Brain microvascular endothelial cell (primary cell): ENCODE data around the gene SEPTIN5.

Experiments
- DNase-seq: peaks from one replicate; pipeline ENCODE4 v3.0.0-alpha.2; 2020
- H3K27ac ChIP-seq: fragments of 250-450 bp; sonication (Bioruptor Pico); 2 replicates; pipeline ENCODE4 v1.5.1; 2020; ENCODE audit warnings: mild to moderate bottlenecking, moderate library complexity
- H3K27me3 ChIP-seq: fragments of 250-450 bp; sonication (Bioruptor Pico); replicated peaks from 2 replicates; pipeline ENCODE4 v1.5.1; 2020; ENCODE audit warnings: mild to moderate bottlenecking
- H3K36me3 ChIP-seq: fragments of 250-450 bp; sonication (Bioruptor Pico); replicated peaks from 2 replicates; pipeline ENCODE4 v1.5.1; 2020; ENCODE audit warnings: mild to moderate bottlenecking
- H3K4me3 ChIP-seq: 2 replicates; pipeline ENCODE4 v1.5.1; 2011; ENCODE audit warnings: low read depth, mild to moderate bottlenecking, control low read depth, low read length, moderate library complexity
- in situ Hi-C: cut with HindIII; loops from 2 replicates; pipeline ENCODE4 v1.10.0; 2017; ENCODE audit warnings: low sequenced_read_pairs, low pct_ligation_motif_present
- TF ChIP-seq, protein P1 (sequence below): IDR thresholded peaks from 2 replicates; pipeline ENCODE4 v1.5.1; 2011; ENCODE audit warnings: low read depth, mild to moderate bottlenecking, moderate library complexity, low read length, control low read depth, inconsistent platforms; ENCODE audit errors: missing control alignments

SEPTIN5 gene

DNA sequence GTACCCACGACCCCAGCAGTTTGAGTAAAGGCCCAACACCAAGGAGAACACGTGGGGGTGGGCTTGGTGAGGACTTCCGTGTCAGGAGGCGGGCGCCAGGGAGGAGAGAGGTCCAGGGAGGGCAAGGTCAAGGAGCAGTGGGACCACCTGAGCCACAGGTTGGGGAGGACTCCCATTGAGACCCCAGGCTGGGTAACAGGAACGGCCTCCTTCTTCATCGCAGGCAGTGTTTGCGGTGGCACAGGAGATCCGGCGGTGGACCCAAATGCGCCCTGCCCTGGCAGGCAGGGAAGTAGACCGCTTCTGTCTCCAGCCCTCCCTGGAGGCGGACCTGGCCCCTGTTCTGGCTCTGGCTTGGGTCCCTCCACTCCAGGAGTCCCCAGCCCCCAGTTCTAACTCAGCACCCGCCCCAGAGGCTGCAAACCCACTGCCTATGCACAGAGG lies 40.4 kb downstream of the SEPTIN5 start:
- no peak overlapping the region for H3K4me3 ChIP-seq
- no peak for DNase-seq
- H3K36me3 ChIP-seq = no peaks in the 10 kb centered on the region
- no peak overlapping the region for H3K27ac ChIP-seq
- TF ChIP-seq, protein P1, sequence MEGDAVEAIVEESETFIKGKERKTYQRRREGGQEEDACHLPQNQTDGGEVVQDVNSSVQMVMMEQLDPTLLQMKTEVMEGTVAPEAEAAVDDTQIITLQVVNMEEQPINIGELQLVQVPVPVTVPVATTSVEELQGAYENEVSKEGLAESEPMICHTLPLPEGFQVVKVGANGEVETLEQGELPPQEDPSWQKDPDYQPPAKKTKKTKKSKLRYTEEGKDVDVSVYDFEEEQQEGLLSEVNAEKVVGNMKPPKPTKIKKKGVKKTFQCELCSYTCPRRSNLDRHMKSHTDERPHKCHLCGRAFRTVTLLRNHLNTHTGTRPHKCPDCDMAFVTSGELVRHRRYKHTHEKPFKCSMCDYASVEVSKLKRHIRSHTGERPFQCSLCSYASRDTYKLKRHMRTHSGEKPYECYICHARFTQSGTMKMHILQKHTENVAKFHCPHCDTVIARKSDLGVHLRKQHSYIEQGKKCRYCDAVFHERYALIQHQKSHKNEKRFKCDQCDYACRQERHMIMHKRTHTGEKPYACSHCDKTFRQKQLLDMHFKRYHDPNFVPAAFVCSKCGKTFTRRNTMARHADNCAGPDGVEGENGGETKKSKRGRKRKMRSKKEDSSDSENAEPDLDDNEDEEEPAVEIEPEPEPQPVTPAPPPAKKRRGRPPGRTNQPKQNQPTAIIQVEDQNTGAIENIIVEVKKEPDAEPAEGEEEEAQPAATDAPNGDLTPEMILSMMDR = no peak
- in situ Hi-C loops = no loop called here
- H3K27me3 ChIP-seq = peaks cover 73% of the 10 kb centered on the region

DNA sequence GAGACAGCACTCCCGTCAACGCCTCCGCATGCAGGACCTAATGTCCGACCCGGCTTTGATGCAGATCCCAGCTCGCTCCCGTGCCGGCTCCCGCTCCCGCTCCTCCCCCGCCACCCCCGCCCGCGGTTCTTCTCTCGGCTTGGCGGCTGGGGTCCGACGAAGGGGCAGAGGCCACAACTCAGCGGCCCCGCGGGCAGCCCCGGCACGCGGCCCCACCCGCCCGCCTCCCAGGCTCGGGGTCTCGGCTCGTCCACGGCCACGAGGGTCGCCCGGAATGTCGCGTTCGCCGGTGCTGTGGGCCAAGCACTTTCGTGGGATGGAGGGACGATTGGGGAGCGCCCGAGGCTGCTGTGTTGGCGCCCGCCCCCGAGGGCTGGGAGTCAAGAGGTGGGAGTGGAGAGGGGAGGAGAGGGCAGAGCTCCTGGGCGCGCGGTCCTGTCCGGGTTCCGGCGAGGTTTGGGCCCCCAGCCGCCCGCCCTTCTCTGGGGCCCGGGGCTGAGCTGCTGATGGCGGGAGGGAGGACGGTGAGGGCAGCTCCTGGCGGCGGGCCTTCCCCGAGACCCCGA lies 40.9 kb downstream of the SEPTIN5 start:
- H3K36me3 ChIP-seq = no peaks in the 10 kb centered on the region
- H3K4me3 ChIP-seq = no peak overlapping the region
- in situ Hi-C loops = no loop called here
- no peak for DNase-seq
- TF ChIP-seq, protein P1 = no peak
- peaks cover 75% of the 10 kb centered on the region for H3K27me3 ChIP-seq
- no peak overlapping the region for H3K27ac ChIP-seq

DNA sequence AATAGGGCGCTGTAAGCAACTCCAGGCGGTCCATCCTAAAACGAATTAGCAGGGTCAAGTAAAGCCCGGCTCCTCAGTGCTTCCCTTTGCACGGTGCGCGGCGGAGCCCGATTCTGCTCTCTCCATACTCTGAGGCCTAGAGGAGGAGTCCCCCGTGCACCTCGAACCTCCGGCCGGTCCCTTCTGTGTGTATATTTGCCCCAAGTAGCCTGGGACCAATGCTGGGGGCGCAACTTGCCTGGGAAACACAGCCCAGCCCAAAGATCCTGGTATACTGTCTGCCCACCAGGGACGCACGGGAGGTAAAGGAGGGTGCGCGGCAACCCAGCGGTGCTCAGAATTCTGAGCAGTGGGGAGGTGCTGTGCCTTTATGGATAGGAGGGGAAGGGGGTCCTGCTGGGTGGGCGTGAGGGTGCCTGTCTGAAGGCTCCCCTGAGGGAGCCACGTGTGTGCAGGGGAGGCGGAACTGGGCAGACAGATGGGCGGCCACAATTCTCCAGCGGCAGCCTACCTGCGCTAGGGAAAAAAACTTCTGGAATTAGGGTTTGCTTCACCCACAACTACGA lies 41.5 kb downstream of the SEPTIN5 start:
- H3K27me3 ChIP-seq = peaks cover 76% of the 10 kb centered on the region
- TF ChIP-seq, protein P1 = peak; percentile 8
- no peak overlapping the region for H3K27ac ChIP-seq
- no peaks in the 10 kb centered on the region for H3K36me3 ChIP-seq
- no peak for DNase-seq
- in situ Hi-C loops = no loop called here
- H3K4me3 ChIP-seq = no peak overlapping the region

- no peak overlapping the region for H3K27ac ChIP-seq
- no peak overlapping the region for H3K4me3 ChIP-seq
- TF ChIP-seq, protein P1 = peak; percentile 63
- in situ Hi-C loops = no loop called here
- no peaks in the 10 kb centered on the region for H3K36me3 ChIP-seq
- no peak for DNase-seq
- peaks cover 81% of the 10 kb centered on the region for H3K27me3 ChIP-seq
These were observed 42.2 kb downstream of the SEPTIN5 start for GRCh38 chr22:19756288-19757128.

DNA sequence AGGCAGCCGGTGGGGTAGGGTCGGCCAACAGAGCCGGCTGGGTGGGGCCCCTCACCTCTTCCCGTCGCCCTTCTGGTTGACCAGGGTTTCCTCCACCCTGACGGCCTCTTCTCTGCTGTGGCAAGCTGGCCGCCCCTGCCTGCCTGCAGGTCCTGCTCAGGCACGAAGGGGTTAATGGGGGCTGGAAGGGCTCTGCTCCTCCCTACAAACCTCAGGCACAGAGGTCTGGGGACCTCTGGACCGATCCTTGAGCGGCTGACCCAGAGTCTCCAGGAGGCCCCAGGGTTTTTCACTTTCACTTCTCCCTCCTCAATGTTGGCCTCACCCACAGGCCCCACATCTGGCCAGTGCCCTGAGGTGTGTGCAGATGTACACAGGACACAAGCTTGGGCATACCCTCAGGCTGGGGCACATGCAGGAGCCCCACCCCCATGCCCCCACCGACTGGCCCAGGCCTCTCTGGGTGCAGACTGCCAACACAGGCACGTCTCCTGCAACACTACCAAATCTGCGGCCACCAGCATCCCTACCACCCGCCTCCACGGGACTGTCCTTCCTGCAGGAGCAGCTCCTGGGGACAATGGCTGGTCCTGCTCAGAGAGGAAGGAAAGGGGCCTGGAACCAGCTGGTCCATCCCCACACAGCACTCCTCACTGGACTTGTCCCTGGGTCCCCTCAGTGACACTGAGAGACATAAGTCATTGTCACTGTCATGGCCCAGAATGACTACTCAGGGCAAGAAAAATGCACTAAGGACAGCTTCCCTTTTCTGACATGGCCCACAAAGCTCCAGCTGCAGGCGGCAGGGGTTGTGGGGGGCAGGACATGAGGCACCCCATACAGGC lies 43.1 kb downstream of the SEPTIN5 start:
- Histone ChIP-seq H3K27ac (no peak overlapping the region), H3K27me3 (peaks cover 90% of the 10 kb centered on the region), H3K36me3 (no peaks in the 10 kb centered on the region), H3K4me3 (no peak overlapping the region)
- TF ChIP-seq, protein P1 = no peak
- DNase-seq = no peak
- in situ Hi-C loops = no loop called here
